Daoy (cell line): Measurements from ENCODE around the gene TXNDC11. TPM values are rescaled to one million over a fixed set of nuclear protein-coding genes. Genes with fewer than 3 reads are reported as not detected.
A peak's percentile ranks its signal among the peaks of the same experiment; 100 is the strongest.

Experiments used
- DNase-seq: peaks from one replicate; pipeline ENCODE4 v3.0.0-alpha.2; 2015; ENCODE audit warnings: low read depth
- total RNA-seq: library from RNA; depleted of rRNA; stranded (reverse); fragments of >200 nt; shearing (Covaris generic); gene quantifications from 2 replicates; pipeline ENCODE4 v1.2.3, GENCODE V29; 2014

TXNDC11 gene
- total RNA-seq, 1 experiment from 2014 or later = 15.8 TPM

GRCh38 chr16:11719762-11720161 lies 22.9 kb downstream of the TXNDC11 start:
- DNase-seq = no peak

- no peak for DNase-seq
Observed at GRCh38 chr16:11719171-11719570, 23.5 kb downstream of the TXNDC11 start.

GRCh38 chr16:11717811-11718210 lies 24.8 kb downstream of the TXNDC11 start:
- DNase-seq = no peak

- no peak for DNase-seq
Observed at GRCh38 chr16:11716336-11716735, 26.3 kb downstream of the TXNDC11 start.

GRCh38 chr16:11715246-11715947 lies 27.3 kb downstream of the TXNDC11 start:
- DNase-seq = no peak

GRCh38 chr16:11712122-11712521 lies 30.5 kb downstream of the TXNDC11 start:
- no peak for DNase-seq

- DNase-seq = no peak
Observed at GRCh38 chr16:11711662-11712061, 31.0 kb downstream of the TXNDC11 start.

- DNase-seq = no peak
Observed at GRCh38 chr16:11708421-11708820, 34.2 kb downstream of the TXNDC11 start.

GRCh38 chr16:11707679-11708197 lies 34.9 kb downstream of the TXNDC11 start:
- no peak for DNase-seq

GRCh38 chr16:11706180-11706742 lies 36.4 kb downstream of the TXNDC11 start:
- DNase-seq = no peak

GRCh38 chr16:11705311-11706025 lies 37.2 kb downstream of the TXNDC11 start:
- no peak for DNase-seq

GRCh38 chr16:11700264-11701029 lies 42.2 kb downstream of the TXNDC11 start:
- no peak for DNase-seq

- no peak for DNase-seq
Observed at GRCh38 chr16:11699234-11699894, 43.3 kb downstream of the TXNDC11 start.

GRCh38 chr16:11698271-11698689 lies 44.4 kb downstream of the TXNDC11 start:
- peak; percentile 20 for DNase-seq

- DNase-seq = no peak
Observed at GRCh38 chr16:11697319-11697718, 45.3 kb downstream of the TXNDC11 start.

- no peak for DNase-seq
Observed at GRCh38 chr16:11696266-11697012, 46.2 kb downstream of the TXNDC11 start.

- DNase-seq = no peak
Observed at GRCh38 chr16:11692651-11693050, 50.0 kb downstream of the TXNDC11 start.

- no peak for DNase-seq
Observed at GRCh38 chr16:11692171-11692570, 50.5 kb downstream of the TXNDC11 start.

GRCh38 chr16:11691771-11692170 lies 50.9 kb downstream of the TXNDC11 start:
- no peak for DNase-seq

- no peak for DNase-seq
Observed at GRCh38 chr16:11691235-11691634, 51.4 kb downstream of the TXNDC11 start.
